SK-N-SH treated with all-trans-retinoic acid at 6 μM for 48 hours (cell line): ENCODE results near the gene EP400.

Experiments
- ARNTL ChIP-seq: fragments of 450-650 bp; formaldehyde crosslinking; IDR thresholded peaks from 2 replicates; pipeline ENCODE4 v1.5.0; 2020; ENCODE audit warnings: low read depth, mild to moderate bottlenecking, moderate library complexity, borderline replicate concordance
- BACH2 ChIP-seq: fragments of 250-450 bp; sonication (Bioruptor Pico); IDR thresholded peaks from 2 replicates; pipeline ENCODE4 v1.9.0; 2021; ENCODE audit warnings: mild to moderate bottlenecking, borderline replicate concordance
- CSDC2 ChIP-seq: fragments of 250-450 bp; sonication (Bioruptor Pico); IDR thresholded peaks from 2 replicates; pipeline ENCODE4 v1.5.0; 2020; ENCODE audit warnings: mild to moderate bottlenecking, moderate library complexity
- ISL1 ChIP-seq: fragments of 250-450 bp; sonication (Bioruptor Pico); IDR thresholded peaks from 2 replicates; pipeline ENCODE4 v2.1.2; 2022; ENCODE audit warnings: mild to moderate bottlenecking, moderate library complexity
- SNAI2 ChIP-seq: fragments of 250-450 bp; sonication (Bioruptor Pico); IDR thresholded peaks from 2 replicates; pipeline ENCODE4 v1.5.0; 2020; ENCODE audit warnings: mild to moderate bottlenecking, moderate library complexity
- TCF4 ChIP-seq: fragments of 250-450 bp; sonication (Bioruptor Pico); IDR thresholded peaks from 2 replicates; pipeline ENCODE4 v1.8.0; 2021; ENCODE audit warnings: mild to moderate bottlenecking, moderate library complexity, borderline replicate concordance
- ZFP3 ChIP-seq: fragments of 250-450 bp; sonication (Bioruptor Pico); IDR thresholded peaks from 2 replicates; pipeline ENCODE4 v1.5.0; 2020; ENCODE audit warnings: mild to moderate bottlenecking, moderate library complexity
- ZFP30 ChIP-seq: fragments of 450-650 bp; formaldehyde crosslinking; IDR thresholded peaks from 2 replicates; pipeline ENCODE4 v1.5.0; 2022; ENCODE audit warnings: mild to moderate bottlenecking, moderate library complexity
- ZNF565 ChIP-seq: fragments of 450-650 bp; formaldehyde crosslinking; conservative IDR thresholded peaks from 2 replicates; pipeline ENCODE4 v1.5.0; 2020; ENCODE audit warnings: low read depth, mild to moderate bottlenecking, moderate library complexity
- ZNF70 ChIP-seq: fragments of 450-650 bp; formaldehyde crosslinking; IDR thresholded peaks from 2 replicates; pipeline ENCODE4 v1.5.0; 2020; ENCODE audit warnings: mild to moderate bottlenecking, moderate library complexity
- TF ChIP-seq, protein P1 (sequence below): fragments of 250-450 bp; sonication (Bioruptor Pico); IDR thresholded peaks from 2 replicates; pipeline ENCODE4 v1.5.0; 2020; ENCODE audit warnings: mild to moderate bottlenecking, moderate library complexity
- TF ChIP-seq, protein P2 (sequence below): fragments of 250-450 bp; sonication (Bioruptor Pico); IDR thresholded peaks from 2 replicates; pipeline ENCODE4 v1.8.0; 2021; ENCODE audit warnings: low read depth, mild to moderate bottlenecking, moderate library complexity, borderline replicate concordance
- TF ChIP-seq, protein P3 (sequence below): fragments of 250-450 bp; sonication (Bioruptor Pico); IDR thresholded peaks from 2 replicates; pipeline ENCODE4 v1.8.0; 2020; ENCODE audit warnings: mild to moderate bottlenecking, moderate library complexity, borderline replicate concordance

DNA sequence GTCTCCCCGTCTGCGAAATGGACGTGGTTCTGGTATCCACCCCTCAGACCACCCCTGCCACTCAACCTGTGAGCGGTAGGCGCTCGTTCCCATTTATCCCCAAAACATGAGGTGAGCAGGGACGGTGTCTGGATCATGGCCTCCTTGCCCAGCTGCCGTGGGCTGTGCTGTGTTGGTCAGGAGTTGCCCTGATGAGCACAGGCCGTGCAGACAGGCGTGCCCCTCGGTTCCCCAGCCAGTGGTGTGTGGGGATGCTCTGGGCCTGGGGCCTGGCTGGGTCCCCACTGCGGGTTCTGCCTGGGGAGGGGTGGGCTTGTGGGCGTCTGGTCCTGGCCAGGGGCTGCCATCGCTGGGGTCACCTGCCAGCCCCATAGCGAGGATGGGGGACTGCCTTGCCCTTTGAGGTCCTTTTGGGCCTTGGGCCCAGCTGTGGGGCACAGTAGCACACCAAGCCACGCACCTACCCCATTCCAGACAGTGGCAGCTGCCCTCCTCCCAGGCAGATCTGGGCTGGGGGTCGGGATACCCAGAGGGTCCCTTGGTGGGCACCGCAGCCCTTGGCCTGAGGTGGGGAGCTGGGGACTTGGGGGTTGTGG is 31.9 kb upstream of the EP400 start:
- TF ChIP-seq, protein P1, sequence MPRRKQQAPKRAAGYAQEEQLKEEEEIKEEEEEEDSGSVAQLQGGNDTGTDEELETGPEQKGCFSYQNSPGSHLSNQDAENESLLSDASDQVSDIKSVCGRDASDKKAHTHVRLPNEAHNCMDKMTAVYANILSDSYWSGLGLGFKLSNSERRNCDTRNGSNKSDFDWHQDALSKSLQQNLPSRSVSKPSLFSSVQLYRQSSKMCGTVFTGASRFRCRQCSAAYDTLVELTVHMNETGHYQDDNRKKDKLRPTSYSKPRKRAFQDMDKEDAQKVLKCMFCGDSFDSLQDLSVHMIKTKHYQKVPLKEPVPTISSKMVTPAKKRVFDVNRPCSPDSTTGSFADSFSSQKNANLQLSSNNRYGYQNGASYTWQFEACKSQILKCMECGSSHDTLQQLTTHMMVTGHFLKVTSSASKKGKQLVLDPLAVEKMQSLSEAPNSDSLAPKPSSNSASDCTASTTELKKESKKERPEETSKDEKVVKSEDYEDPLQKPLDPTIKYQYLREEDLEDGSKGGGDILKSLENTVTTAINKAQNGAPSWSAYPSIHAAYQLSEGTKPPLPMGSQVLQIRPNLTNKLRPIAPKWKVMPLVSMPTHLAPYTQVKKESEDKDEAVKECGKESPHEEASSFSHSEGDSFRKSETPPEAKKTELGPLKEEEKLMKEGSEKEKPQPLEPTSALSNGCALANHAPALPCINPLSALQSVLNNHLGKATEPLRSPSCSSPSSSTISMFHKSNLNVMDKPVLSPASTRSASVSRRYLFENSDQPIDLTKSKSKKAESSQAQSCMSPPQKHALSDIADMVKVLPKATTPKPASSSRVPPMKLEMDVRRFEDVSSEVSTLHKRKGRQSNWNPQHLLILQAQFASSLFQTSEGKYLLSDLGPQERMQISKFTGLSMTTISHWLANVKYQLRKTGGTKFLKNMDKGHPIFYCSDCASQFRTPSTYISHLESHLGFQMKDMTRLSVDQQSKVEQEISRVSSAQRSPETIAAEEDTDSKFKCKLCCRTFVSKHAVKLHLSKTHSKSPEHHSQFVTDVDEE (CRISPR knock-in tag): no peak
- no peak for TF ChIP-seq ZFP3 (CRISPR knock-in tag)
- TF ChIP-seq, protein P2, sequence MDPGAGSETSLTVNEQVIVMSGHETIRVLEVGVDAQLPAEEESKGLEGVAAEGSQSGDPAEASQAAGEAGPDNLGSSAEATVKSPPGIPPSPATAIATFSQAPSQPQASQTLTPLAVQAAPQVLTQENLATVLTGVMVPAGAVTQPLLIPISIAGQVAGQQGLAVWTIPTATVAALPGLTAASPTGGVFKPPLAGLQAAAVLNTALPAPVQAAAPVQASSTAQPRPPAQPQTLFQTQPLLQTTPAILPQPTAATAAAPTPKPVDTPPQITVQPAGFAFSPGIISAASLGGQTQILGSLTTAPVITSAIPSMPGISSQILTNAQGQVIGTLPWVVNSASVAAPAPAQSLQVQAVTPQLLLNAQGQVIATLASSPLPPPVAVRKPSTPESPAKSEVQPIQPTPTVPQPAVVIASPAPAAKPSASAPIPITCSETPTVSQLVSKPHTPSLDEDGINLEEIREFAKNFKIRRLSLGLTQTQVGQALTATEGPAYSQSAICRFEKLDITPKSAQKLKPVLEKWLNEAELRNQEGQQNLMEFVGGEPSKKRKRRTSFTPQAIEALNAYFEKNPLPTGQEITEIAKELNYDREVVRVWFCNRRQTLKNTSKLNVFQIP (CRISPR knock-in tag): no peak
- TF ChIP-seq TCF4 (CRISPR knock-in tag): no peak
- TF ChIP-seq, protein P3, sequence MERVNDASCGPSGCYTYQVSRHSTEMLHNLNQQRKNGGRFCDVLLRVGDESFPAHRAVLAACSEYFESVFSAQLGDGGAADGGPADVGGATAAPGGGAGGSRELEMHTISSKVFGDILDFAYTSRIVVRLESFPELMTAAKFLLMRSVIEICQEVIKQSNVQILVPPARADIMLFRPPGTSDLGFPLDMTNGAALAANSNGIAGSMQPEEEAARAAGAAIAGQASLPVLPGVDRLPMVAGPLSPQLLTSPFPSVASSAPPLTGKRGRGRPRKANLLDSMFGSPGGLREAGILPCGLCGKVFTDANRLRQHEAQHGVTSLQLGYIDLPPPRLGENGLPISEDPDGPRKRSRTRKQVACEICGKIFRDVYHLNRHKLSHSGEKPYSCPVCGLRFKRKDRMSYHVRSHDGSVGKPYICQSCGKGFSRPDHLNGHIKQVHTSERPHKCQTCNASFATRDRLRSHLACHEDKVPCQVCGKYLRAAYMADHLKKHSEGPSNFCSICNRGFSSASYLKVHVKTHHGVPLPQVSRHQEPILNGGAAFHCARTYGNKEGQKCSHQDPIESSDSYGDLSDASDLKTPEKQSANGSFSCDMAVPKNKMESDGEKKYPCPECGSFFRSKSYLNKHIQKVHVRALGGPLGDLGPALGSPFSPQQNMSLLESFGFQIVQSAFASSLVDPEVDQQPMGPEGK (CRISPR knock-in tag): no peak
- no peak for TF ChIP-seq CSDC2 (CRISPR knock-in tag)
- no peak for TF ChIP-seq BACH2
- no peak for TF ChIP-seq ISL1 (CRISPR knock-in tag)
- no peak for TF ChIP-seq ZNF70 (CRISPR knock-in tag)
- TF ChIP-seq ZFP30 (CRISPR knock-in tag): no peak
- no peak for TF ChIP-seq ARNTL (CRISPR knock-in tag)
- TF ChIP-seq ZNF565 (CRISPR knock-in tag): no peak
- no peak for TF ChIP-seq SNAI2 (CRISPR knock-in tag)
